Smooth muscle cell of bladder (primary cell): ENCODE results near the gene TERB1. TPM values are rescaled to one million over a fixed set of nuclear protein-coding genes. Genes with fewer than 3 reads are reported as not detected.

ENCODE experiments used
- total RNA-seq: library from RNA; depleted of rRNA; stranded (reverse); fragments of >200 nt; gene quantifications from 2 replicates; pipeline ENCODE4 v1.2.3, GENCODE V29; 2014

Gene TERB1, protein sequence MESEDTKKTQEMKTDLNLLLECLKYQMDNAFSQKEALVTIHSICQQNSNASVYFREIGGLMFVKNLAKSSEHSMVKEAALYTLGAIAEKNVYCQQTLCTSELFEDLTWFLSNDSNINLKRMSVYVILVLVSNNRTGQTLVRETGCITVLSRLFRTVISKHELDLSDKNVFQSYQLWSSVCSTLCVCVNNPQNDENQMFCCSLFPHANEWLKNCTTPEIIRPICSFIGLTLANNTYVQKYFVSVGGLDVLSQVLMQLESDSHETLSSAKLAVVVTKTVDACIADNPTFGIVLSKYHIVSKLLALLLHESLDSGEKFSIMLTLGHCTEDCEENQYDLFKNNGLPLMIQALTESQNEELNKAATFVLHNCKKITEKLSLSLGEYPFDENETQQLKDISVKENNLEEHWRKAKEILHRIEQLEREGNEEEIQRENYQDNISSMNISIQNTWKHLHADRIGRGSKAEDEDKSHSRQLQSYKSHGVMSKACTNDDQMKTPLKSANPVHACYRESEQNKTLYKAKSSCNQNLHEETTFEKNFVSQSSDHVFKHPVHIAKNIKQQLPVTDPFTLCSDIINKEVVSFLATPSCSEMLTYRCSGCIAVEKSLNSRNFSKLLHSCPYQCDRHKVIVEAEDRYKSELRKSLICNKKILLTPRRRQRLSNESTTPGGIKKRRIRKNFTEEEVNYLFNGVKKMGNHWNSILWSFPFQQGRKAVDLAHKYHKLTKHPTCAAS
- total RNA-seq, result under 0.01 and 0.09 TPM in 2 replicates

DNA sequence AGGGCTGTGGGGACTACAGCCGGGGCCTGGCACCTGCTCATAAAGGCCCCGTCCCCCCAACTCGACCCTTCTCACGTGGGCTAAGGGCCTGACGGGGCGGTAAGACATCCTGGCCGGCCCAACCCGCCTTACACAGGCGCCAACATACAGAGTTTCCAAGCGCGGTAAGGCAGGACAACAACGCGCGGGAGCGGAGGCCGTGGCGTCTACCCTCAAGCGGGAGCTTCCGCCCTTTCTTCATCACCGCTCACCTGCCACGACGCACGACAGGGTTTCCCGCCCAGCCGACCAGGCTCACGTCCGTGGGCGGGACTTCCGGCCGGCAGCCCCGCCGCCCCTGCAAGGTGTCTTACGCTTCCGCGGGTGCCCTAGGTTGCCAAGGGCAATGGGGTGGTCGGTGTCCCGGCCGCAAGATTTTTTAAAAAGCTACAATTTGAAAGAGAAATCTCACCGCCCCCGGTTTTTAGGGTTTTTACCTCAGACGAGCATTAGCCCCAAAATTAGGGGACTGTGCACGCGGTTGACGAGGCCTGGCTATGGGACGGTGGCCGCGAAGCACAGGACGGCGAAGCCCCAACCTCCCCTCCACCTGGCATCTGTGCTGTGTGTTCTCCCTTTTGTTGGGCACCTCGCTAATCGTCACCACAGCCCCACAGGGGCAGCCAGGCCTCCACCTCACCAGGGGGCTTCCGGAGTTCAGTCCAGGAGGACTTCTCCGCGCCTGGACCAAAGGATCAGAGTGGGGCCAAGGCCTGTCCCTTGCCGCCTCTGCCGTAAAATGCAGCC, at the start of gene TERB1:
Gene TERB1, minus strand, starts transcription at position 265 of the 786 bp plus-strand sequence. CDS start 4,786 bp downstream, outside the sequence.

DNA sequence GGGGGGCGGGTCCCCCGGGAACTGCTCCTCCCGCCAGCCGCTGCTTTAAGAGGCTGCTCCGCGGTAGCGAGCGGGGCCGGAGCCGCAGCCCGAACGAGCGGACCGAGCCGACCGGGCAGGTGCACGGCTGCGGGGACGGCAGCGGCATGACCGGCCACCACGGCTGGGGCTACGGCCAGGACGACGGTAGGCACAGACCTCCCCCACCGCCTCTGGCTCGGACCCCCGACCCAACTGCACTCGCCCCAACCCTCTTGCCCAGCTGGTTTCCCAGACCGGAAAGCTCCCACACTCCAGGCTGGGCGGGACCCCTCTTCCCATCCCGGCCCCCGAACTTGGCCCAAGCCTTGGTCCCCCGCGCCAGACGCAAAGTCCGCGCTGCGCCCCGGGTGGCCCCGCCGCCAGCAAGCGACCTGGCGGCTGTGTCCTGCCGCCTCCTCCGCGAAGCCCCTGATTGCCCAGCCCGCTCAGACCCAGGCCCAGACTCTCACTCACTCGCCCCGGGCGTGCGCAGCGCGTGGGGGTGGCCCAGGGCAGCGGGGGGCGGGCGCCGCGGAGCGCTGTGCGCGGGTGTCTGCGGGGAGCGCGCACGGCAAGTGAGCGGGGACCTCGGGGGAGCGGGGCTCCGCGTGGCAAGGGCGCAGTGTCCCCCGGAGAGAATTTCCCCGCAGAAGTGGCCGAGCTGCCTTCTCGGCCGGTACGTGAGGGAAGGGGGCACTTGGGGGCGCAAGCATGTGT, 43.1 kb upstream of the TERB1 start, which contains the start of gene CA7:
Gene CA7, plus strand, starts transcription at position 73 of the 738 bp plus-strand sequence. Its CDS starts 74 bp downstream, at position 147.

DNA sequence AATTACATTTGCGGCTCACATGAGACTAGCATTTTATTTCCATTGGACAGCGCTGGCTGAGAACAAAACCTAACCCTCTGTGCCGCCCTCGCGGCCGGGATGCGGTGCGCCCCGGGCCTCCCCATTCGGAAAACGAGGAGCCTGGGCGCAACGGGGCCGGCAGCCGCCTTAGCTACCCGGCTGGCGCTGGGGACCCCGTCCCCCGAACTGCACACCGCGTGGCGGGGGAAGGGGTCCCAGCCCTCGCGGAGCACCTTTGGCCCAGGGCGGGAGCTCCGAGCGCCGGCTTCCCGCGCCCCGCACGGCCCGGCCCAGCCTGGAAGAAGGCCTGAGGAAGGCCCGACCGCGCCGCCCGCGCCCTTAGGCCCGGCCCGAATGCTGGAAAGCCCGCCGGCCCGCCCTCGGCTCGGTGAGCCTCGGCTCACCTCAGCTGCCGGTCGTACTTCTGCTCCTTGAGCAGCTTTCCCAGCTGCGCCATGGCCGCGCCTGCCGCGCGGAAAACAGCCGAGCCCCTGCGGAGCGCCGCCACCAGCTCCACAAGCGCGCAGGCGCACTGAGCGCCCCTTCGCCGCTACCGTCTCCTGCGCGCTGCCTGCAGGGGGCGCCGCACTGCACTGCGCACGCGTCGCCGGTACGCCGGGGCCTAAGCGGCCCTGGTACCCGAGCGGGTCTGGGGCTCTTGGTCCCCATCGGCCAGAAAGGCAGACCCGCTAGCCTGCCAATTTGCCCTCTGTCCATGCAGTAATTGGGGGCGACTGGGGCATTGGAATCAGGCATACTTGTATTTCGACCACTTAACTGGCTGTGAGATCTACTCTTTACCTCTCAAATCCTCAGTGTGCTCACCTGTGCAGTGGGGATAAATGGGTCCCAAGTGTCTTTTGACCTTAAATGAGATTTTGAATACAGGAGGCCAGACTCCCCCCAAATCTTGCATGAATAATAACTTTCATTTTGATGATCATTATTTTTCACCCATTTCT, 29.3 kb upstream of the TERB1 start, which contains the start of gene NAE1:
Gene NAE1, minus strand, starts transcription at position 555 of the 983 bp plus-strand sequence. Its CDS starts 77 bp downstream, at position 478.

DNA sequence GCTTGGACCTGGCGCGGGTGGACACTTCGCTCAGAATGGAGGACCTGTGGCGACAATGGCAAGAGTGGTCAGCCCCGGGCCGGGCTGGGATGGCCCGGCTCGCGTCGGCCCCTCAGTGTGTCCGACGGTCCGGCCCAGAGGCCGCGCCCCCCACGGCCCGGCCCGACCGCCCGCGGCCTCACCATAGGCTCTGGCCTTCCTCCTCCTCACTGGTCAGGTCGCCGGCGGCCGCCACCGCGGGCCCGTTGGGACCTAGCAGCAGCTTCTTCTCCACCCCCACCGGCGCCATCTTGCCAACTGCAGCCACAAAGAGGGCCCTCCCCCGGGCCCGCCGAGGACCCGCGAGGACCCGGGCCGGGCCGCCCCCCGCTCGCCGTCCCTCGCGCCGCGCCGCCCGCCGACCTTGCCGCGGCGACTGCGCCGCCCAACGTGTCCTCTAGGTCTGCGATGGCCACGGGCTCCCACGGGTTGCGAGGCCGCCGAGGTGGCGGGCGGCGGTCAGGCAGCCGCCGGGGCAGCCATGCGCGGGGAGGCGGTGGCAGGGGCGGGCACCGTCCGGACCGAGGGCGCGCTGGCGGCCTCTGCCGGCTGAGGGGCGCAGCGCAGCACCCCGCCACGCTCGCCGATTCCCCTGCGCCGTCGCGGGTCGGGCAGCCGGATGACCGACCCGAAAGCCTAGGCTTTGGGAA, 49.9 kb downstream of the TERB1 start, which contains the start of gene DYNC1LI2:
Gene DYNC1LI2, minus strand, starts transcription at position 307 of the 689 bp plus-strand sequence. Its CDS starts 18 bp downstream, at position 289.

Other genes with a start within 250 kb of the TERB1 start
- gene CKLF, start 249.0 kb downstream of the TERB1 start, total RNA-seq, result 33.4 and 41.8 TPM in 2 replicates
- 1.3 and 1.8 TPM in 2 replicates for gene CMTM1, start 235.1 kb downstream of the TERB1 start, total RNA-seq
- not detected in 2 replicates for gene CMTM2, start 222.1 kb downstream of the TERB1 start, total RNA-seq
- gene CMTM3, start 196.9 kb downstream of the TERB1 start, total RNA-seq, result 7.8 and 9.4 TPM in 2 replicates
- gene CMTM4, start 104.8 kb downstream of the TERB1 start, total RNA-seq, result 12.9 and 15.9 TPM in 2 replicates
- 104 and 122 TPM in 2 replicates for gene DYNC1LI2, start 50.0 kb downstream of the TERB1 start, total RNA-seq
- 55.0 and 69.4 TPM in 2 replicates for gene NAE1, start 29.4 kb upstream of the TERB1 start, total RNA-seq
- gene CA7, start 42.8 kb upstream of the TERB1 start, total RNA-seq, result not detected in 2 replicates
- 7.5 and 11.5 TPM in 2 replicates for gene PDP2, start 78.9 kb upstream of the TERB1 start, total RNA-seq
- gene CDH16, start 117.3 kb upstream of the TERB1 start, total RNA-seq, result not detected in 2 replicates
- 7.1 and 13.5 TPM in 2 replicates for gene RRAD, start 124.0 kb upstream of the TERB1 start, total RNA-seq
- 180 and 234 TPM in 2 replicates for gene CIAO2B, start 132.8 kb upstream of the TERB1 start, total RNA-seq
- 24.1 and 25.9 TPM in 2 replicates for gene CES2, start 133.9 kb upstream of the TERB1 start, total RNA-seq
- 0.14 and 0.28 TPM in 2 replicates for gene CES3, start 159.7 kb upstream of the TERB1 start, total RNA-seq
- 2.3 and 2.8 TPM in 2 replicates for gene CES4A, start 187.0 kb upstream of the TERB1 start, total RNA-seq
- gene CBFB, start 227.6 kb upstream of the TERB1 start, total RNA-seq, result 43.9 and 84.4 TPM in 2 replicates